NCI-H1930 (cell line): ENCODE data around the gene CACNA2D2.

ENCODE experiments used
- DNase-seq, 2 experiments: peaks; one replicate each; lab custom pipeline; 2025; lab: John Stamatoyannopoulos, UW

The CACNA2D2 gene

GRCh38 chr3:50371133-50371685 lies 132.2 kb downstream of the CACNA2D2 start:
- no peak for DNase-seq

- no peak for DNase-seq
These were observed 132.8 kb downstream of the CACNA2D2 start for GRCh38 chr3:50370594-50370993.

- DNase-seq, result no peak
These were observed 134.3 kb downstream of the CACNA2D2 start for GRCh38 chr3:50369012-50369670.

GRCh38 chr3:50365842-50366220 lies 137.6 kb downstream of the CACNA2D2 start:
- DNase-seq, result no peak

GRCh38 chr3:50365080-50365841 lies 138.2 kb downstream of the CACNA2D2 start:
- no peak for DNase-seq

GRCh38 chr3:50364573-50365079 lies 138.8 kb downstream of the CACNA2D2 start:
- DNase-seq, result no peak

- DNase-seq, result no peak
These were observed 143.7 kb downstream of the CACNA2D2 start for GRCh38 chr3:50359760-50360110.

- DNase-seq, result peak; percentile 90 to 94
These were observed 144.3 kb downstream of the CACNA2D2 start, which contains the start of gene TMEM115 for GRCh38 chr3:50358911-50359759. TSS of gene TMEM115 (minus strand) at chr3:50359521. CDS start at chr3:50359063, 458 bp downstream.

- DNase-seq, result no peak
These were observed 145.0 kb downstream of the CACNA2D2 start for GRCh38 chr3:50358355-50358910.

GRCh38 chr3:50357481-50357880 lies 146.0 kb downstream of the CACNA2D2 start:
- DNase-seq, result no peak

GRCh38 chr3:50356553-50356952 lies 146.9 kb downstream of the CACNA2D2 start:
- no peak for DNase-seq

GRCh38 chr3:50355829-50356552 lies 147.4 kb downstream of the CACNA2D2 start:
- no peak for DNase-seq

GRCh38 chr3:50354850-50355249 lies 148.6 kb downstream of the CACNA2D2 start:
- DNase-seq, result no peak

- no peak for DNase-seq
These were observed 149.2 kb downstream of the CACNA2D2 start for GRCh38 chr3:50354186-50354764.

GRCh38 chr3:50353245-50354004 lies 150.0 kb downstream of the CACNA2D2 start:
- no peak for DNase-seq

GRCh38 chr3:50352781-50353180 lies 150.7 kb downstream of the CACNA2D2 start:
- no peak for DNase-seq

GRCh38 chr3:50351323-50351697 lies 152.1 kb downstream of the CACNA2D2 start:
- no peak for DNase-seq

GRCh38 chr3:50350527-50351322 lies 152.7 kb downstream of the CACNA2D2 start, which contains the start of the genes CYB561D2 and NPRL2:
TSS of gene CYB561D2 (plus strand) at chr3:50350862. CDS start at chr3:50351434, 572 bp downstream.
TSS of gene NPRL2 (minus strand) at chr3:50350775. CDS start at chr3:50350652, 123 bp downstream.
- DNase-seq, result peak; percentile 77 to 84

- DNase-seq, result no peak
These were observed 153.3 kb downstream of the CACNA2D2 start for GRCh38 chr3:50350213-50350526.
